K562 (cell line): ENCODE results near the gene ANKS3. TPM values are rescaled to one million over a fixed set of nuclear protein-coding genes. Genes with fewer than 3 reads are reported as not detected.

Source experiments
- ADNP ChIP-seq: fragments of 200-800 bp; sonication (Bioruptor generic); IDR thresholded peaks from 2 replicates; pipeline ENCODE4 v1.6.1; 2016; ENCODE audit warnings: missing genetic modification characterization, missing compliant biosample characterization
- ARID2 ChIP-seq: fragments of 450-650 bp; IDR thresholded peaks from 2 replicates; pipeline ENCODE4 v1.6.1; 2017; ENCODE audit warnings: antibody characterized with exemption, mild to moderate bottlenecking
- BCOR ChIP-seq: fragments of 450-650 bp; IDR thresholded peaks from 2 replicates; pipeline ENCODE4 v1.6.1; 2016
- CTCF ChIP-seq, 3 experiments: IDR thresholded peaks in 2 of 3; conservative IDR thresholded peaks in 1 of 3; 2 replicates each; pipeline ENCODE4 v1.5.1; 2011 to 2012; ENCODE audit warnings: low read length in 3 of 3, mild to moderate bottlenecking in 3 of 3, control low read depth in 2 of 3, improper control_type of control experiment in 1 of 3, inconsistent platforms in 1 of 3, low read depth in 1 of 3, mixed read lengths in 1 of 3, moderate library complexity in 1 of 3; ENCODE audit not compliant: insufficient read depth in 2 of 3
- EP300 ChIP-seq: IDR thresholded peaks from 2 replicates; pipeline ENCODE4 v1.6.1; 2012; ENCODE audit warnings: low read length, improper control_type of control experiment
- GTF2E2 ChIP-seq: fragments of 200-800 bp; sonication (Bioruptor generic); IDR thresholded peaks from 2 replicates; pipeline ENCODE4 v1.6.1; 2016; ENCODE audit warnings: missing genetic modification characterization, missing compliant biosample characterization
- KAT8 ChIP-seq: fragments of 450-650 bp; IDR thresholded peaks from 2 replicates; pipeline ENCODE4 v1.6.1; 2016; ENCODE audit warnings: low read depth, mild to moderate bottlenecking
- KDM1A ChIP-seq, 2 experiments: fragments of 450-650 bp; IDR thresholded peaks; 2 replicates each; pipeline ENCODE4 v1.6.1; 2016; ENCODE audit warnings: mild to moderate bottlenecking in 2 of 2
- MCM3 ChIP-seq: fragments of 450-650 bp; IDR thresholded peaks from 2 replicates; pipeline ENCODE4 v1.6.1; 2016
- NFE2L1 ChIP-seq: fragments of 450-650 bp; IDR thresholded peaks from 2 replicates; pipeline ENCODE4 v1.6.1; 2016; ENCODE audit warnings: missing genetic modification characterization, low read depth, mild to moderate bottlenecking, missing compliant biosample characterization, moderate library complexity, borderline replicate concordance
- NR2C2 ChIP-seq, 2 experiments: fragments of 200-800 bp in 1 of 2; sonication (Bioruptor generic) in 1 of 2; sonication (generic) in 1 of 2; formaldehyde crosslinking in 1 of 2; IDR thresholded peaks; 2 replicates each; pipeline versions ENCODE4 v1.6.1 to v1.8.0; 2016 to 2022; ENCODE audit warnings: mild to moderate bottlenecking in 1 of 2, missing compliant biosample characterization in 1 of 2, missing genetic modification characterization in 1 of 2, missing genetic modification reagents in 1 of 2
- PATZ1 ChIP-seq: fragments of 250-450 bp; sonication (Bioruptor Pico); IDR thresholded peaks from 2 replicates; pipeline ENCODE4 v1.5.0; 2020; ENCODE audit warnings: mild to moderate bottlenecking, borderline replicate concordance
- PHB2 ChIP-seq: fragments of 450-650 bp; IDR thresholded peaks from 2 replicates; pipeline ENCODE4 v1.6.1; 2017; ENCODE audit warnings: low read depth
- PTRF ChIP-seq: fragments of 450-650 bp; IDR thresholded peaks from 2 replicates; pipeline ENCODE4 v1.6.1; 2016; ENCODE audit warnings: mild to moderate bottlenecking, missing genetic modification characterization, missing compliant biosample characterization
- RBM25 ChIP-seq: fragments of 200-400 bp; formaldehyde crosslinking; IDR thresholded peaks from 2 replicates; pipeline ENCODE4 v1.6.1; 2018; ENCODE audit warnings: low read length, low read depth, moderate library complexity; ENCODE audit not compliant: severe bottlenecking
- SMARCA4 ChIP-seq: fragments of 450-650 bp; IDR thresholded peaks from 2 replicates; pipeline ENCODE4 v1.6.1; 2016
- TBL1XR1 ChIP-seq, 2 experiments: IDR thresholded peaks; 2 replicates each; pipeline ENCODE4 v1.6.1; 2012; ENCODE audit warnings: improper control_type of control experiment in 2 of 2, low read length in 2 of 2, mild to moderate bottlenecking in 1 of 2
- UBTF ChIP-seq, 2 experiments: IDR thresholded peaks; 2 replicates each; pipeline ENCODE4 v1.6.1; 2012; ENCODE audit warnings: improper control_type of control experiment in 2 of 2, low read depth in 2 of 2, low read length in 2 of 2, borderline replicate concordance in 1 of 2
- ZBTB26 ChIP-seq: fragments of 450-650 bp; formaldehyde crosslinking; IDR thresholded peaks from 2 replicates; pipeline ENCODE4 v1.4.0; 2022; ENCODE audit warnings: missing genetic modification characterization
- ZNF146 ChIP-seq: IDR thresholded peaks from one replicate; pipeline ENCODE4 v1.6.1; 2018; ENCODE audit warnings: missing compliant biosample characterization; ENCODE audit not compliant: unreplicated experiment
- polyA plus RNA-seq, 8 experiments: library from polyadenylated mRNA; depleted of rRNA in 4 of 8; stranded (reverse) in 5 of 8; unstranded in 3 of 8; fragments of >200 nt; fragmentation: Nextera tagmentation in 2 of 8; fragmentation: Illumina TruSeq in 1 of 8; extraction: Ambion mirVana in 2 of 8; extraction: Trizol in 1 of 8; gene quantifications; 2 replicates each; pipeline versions ENCODE4 v1.2.1 to v1.2.3, GENCODE V29; 2011 to 2014; ENCODE audit warnings: inconsistent platforms in 1 of 8, missing spikeins in 1 of 8
- total RNA-seq, 7 experiments: library from RNA; depleted of rRNA in 6 of 7; stranded (reverse); fragments of >200 nt in 6 of 7; fragmentation: Illumina TruSeq in 2 of 7; extraction: Trizol in 2 of 7; gene quantifications; 2 replicates each; pipeline versions ENCODE4 v1.2.1 to v1.2.3, GENCODE V29; 2011 to 2021; ENCODE audit warnings: low replicate concordance in 1 of 7

ANKS3 gene
- total and polyA plus RNA-seq, 9 of the 15 experiments (the other 6 are each of a cell fraction or from before 2014, with no cell fraction given) = 0.43 to 25.7 (median 14.8) TPM

- no peak for TF ChIP-seq PATZ1 (CRISPR knock-in tag)
- peak; percentile 68 for TF ChIP-seq RBM25
- no peak for TF ChIP-seq EP300
- no peak for TF ChIP-seq PHB2
- TF ChIP-seq NR2C2 (CRISPR knock-in tag; IDR thresholded peaks at IDR 0.05) = no peak
- no peak for TF ChIP-seq NR2C2 (tag; IDR thresholded peaks at IDR 0.05)
- peak; percentile 44; the same call in 1 of the 2 replicates for TF ChIP-seq ADNP (tag)
- no peak for TF ChIP-seq ZBTB26 (CRISPR knock-in tag)
- TF ChIP-seq NFE2L1 = no peak
- no peak for TF ChIP-seq CTCF (IDR thresholded peaks at IDR 0.05 in 2 of 3, conservative IDR thresholded peaks at IDR 0.05 in 1 of 3; ENCODE audit: insufficient read depth in 2 of 3, low read depth in 1 of 3, low read length in 3 of 3)
- no peak for TF ChIP-seq PTRF
- TF ChIP-seq ZNF146 (CRISPR knock-in tag) = peak; percentile 99
- no peak for TF ChIP-seq SMARCA4
- peak; percentile 43 to 57; a peak in 2 of 4 replicates for TF ChIP-seq KDM1A (IDR thresholded peaks at IDR 0.05)
- TF ChIP-seq ARID2 = no peak
- TF ChIP-seq GTF2E2 = no peak
- TF ChIP-seq KAT8 = no peak
- TF ChIP-seq TBL1XR1 (IDR thresholded peaks at IDR 0.05; ENCODE audit: low read length in 2 of 2) = no peak
- peak; percentile 86 for TF ChIP-seq BCOR
- TF ChIP-seq MCM3 = no peak
- no peak for TF ChIP-seq UBTF (IDR thresholded peaks at IDR 0.05; ENCODE audit: borderline replicate concordance in 1 of 2, low read depth in 2 of 2, low read length in 2 of 2)
These were observed 21.6 kb upstream of the ANKS3 start (continued) for GRCh38 chr16:4755687-4756086.
